Naive thymus-derived CD4-positive, alpha-beta T cell (primary cell): Measurements from ENCODE around the gene ST6GALNAC3. TPM values are rescaled to one million over a fixed set of nuclear protein-coding genes. Genes with fewer than 3 reads are reported as not detected.

ENCODE experiments used
- ATAC-seq: fragments of 150-1000 bp; cut with Tn5 transposase; 2 replicates; pipeline ENCODE4 v1.10.0; 2021; ENCODE audit warnings: mild to moderate bottlenecking, moderate library complexity
- CTCF ChIA-PET: fragments of 350-600 bp; sonication (Branson Sonifier 250); formaldehyde crosslinking; loops from one replicate; lab custom pipeline; 2021; ENCODE audit warnings: antibody characterized with exemption; lab: Charles Lee
- POLR2A ChIA-PET: fragments of 350-600 bp; sonication (Branson Sonifier 250); formaldehyde crosslinking; loops from one replicate; lab custom pipeline; 2021; ENCODE audit warnings: antibody characterized with exemption, inconsistent platforms; lab: Charles Lee
- DNase-seq, 9 donors: peaks; one replicate each; pipeline versions ENCODE4 v3.0.0 to v3.0.0-alpha.2; 2020 to 2022; ENCODE audit warnings: mixed read lengths in 1 of 9
- H3K27ac ChIP-seq: one replicate; pipeline ENCODE4 v1.7.0; 2013; ENCODE audit warnings: mild to moderate bottlenecking, low read depth, low read length, moderate library complexity
- H3K27me3 ChIP-seq, 2 donors: one replicate each; pipeline ENCODE4 v1.7.0; 2013; ENCODE audit warnings: low read length in 2 of 2, mild to moderate bottlenecking in 2 of 2, moderate library complexity in 2 of 2; ENCODE audit not compliant: control insufficient read depth in 2 of 2, insufficient read depth in 2 of 2
- H3K36me3 ChIP-seq, 3 experiments: 1 replicate in 2 of 3; 2 replicates in 1 of 3; pipeline ENCODE4 v1.7.0; 2013; ENCODE audit warnings: low read length in 3 of 3, mild to moderate bottlenecking in 3 of 3, moderate library complexity in 1 of 3; ENCODE audit not compliant: insufficient read depth in 3 of 3, control insufficient read depth in 2 of 3
- H3K4me1 ChIP-seq, 2 donors: one replicate each; pipeline ENCODE4 v1.7.0; 2013; ENCODE audit warnings: low read length in 2 of 2, mild to moderate bottlenecking in 2 of 2, moderate library complexity in 1 of 2; ENCODE audit not compliant: control insufficient read depth in 2 of 2, insufficient read depth in 2 of 2
- H3K4me3 ChIP-seq: 2 replicates; pipeline ENCODE4 v1.7.0; 2013; ENCODE audit warnings: mild to moderate bottlenecking, low read length
- H3K9me3 ChIP-seq, 3 experiments: 1 replicate in 2 of 3; 2 replicates in 1 of 3; pipeline ENCODE4 v1.7.0; 2013; ENCODE audit warnings: low read length in 3 of 3; ENCODE audit not compliant: control insufficient read depth in 2 of 3
- H3K27ac Mint-ChIP-seq, 9 donors: one replicate each; pipeline ENCODE4 v1.8.0; 2020 to 2022; ENCODE audit warnings: mixed read lengths in 9 of 9, mild to moderate bottlenecking in 8 of 9, moderate library complexity in 5 of 9, inconsistent platforms in 2 of 9
- H3K27me3 Mint-ChIP-seq, 5 donors: one replicate each; pipeline ENCODE4 v1.8.0; 2021 to 2022; ENCODE audit warnings: mixed read lengths in 5 of 5, mild to moderate bottlenecking in 1 of 5
- H3K36me3 Mint-ChIP-seq, 5 donors: one replicate each; pipeline ENCODE4 v1.8.0; 2020 to 2022; ENCODE audit warnings: mixed read lengths in 5 of 5, mild to moderate bottlenecking in 3 of 5, inconsistent platforms in 1 of 5
- H3K4me1 Mint-ChIP-seq, 7 donors: one replicate each; pipeline ENCODE4 v1.8.0; 2020 to 2022; ENCODE audit warnings: mixed read lengths in 7 of 7, mild to moderate bottlenecking in 3 of 7, inconsistent platforms in 1 of 7
- H3K4me3 Mint-ChIP-seq, 10 donors: one replicate each; pipeline ENCODE4 v1.8.0; 2020 to 2022; ENCODE audit warnings: mild to moderate bottlenecking in 10 of 10, mixed read lengths in 10 of 10, moderate library complexity in 6 of 10, inconsistent platforms in 2 of 10
- H3K9me3 Mint-ChIP-seq, 11 donors: one replicate each; pipeline ENCODE4 v1.8.0; 2020 to 2022; ENCODE audit warnings: mixed read lengths in 11 of 11, mild to moderate bottlenecking in 4 of 11, inconsistent platforms in 1 of 11, moderate library complexity in 1 of 11
- intact Hi-C, 2 donors: fragments of 100-400 bp; cut with micrococcal nuclease; formaldehyde crosslinking; loops; one replicate each; pipeline ENCODE4 v1.15.1; 2023
- polyA plus RNA-seq, 2 donors: library from polyadenylated mRNA; unstranded; fragments of 300-500 nt; fragmentation: Illumina TruSeq; gene quantifications; one replicate each; pipeline ENCODE4 v1.2.3, GENCODE V29; 2021
- total RNA-seq, 6 experiments: library from RNA in 5 of 6; stranded (reverse) in 5 of 6; gene quantifications; 1 replicate in 5 of 6; 2 replicates in 1 of 6; pipeline ENCODE4 v1.2.3 and lab custom pipeline; 2021 to 2026

ST6GALNAC3 gene
- total and polyA plus RNA-seq, 7 experiments from 2014 or later: 0.17 to 4.8 (median 2.1) TPM; not detected in 1

GRCh38 chr1:76571248-76571647 lies 496.7 kb downstream of the ST6GALNAC3 start:
- Histone ChIP-seq H3K9me3 (no peaks in the 10 kb centered on the region), H3K4me1 (no peaks in the 10 kb centered on the region), H3K4me3 (no peak overlapping the region), H3K27me3 (no peaks in the 10 kb centered on the region), H3K27ac (no peak overlapping the region), H3K36me3 (no peaks in the 10 kb centered on the region)
- Mint-ChIP-seq H3K4me1 (no peaks in the 10 kb centered on the region), H3K4me3 (no peak overlapping the region), H3K36me3 (peaks cover 0 to 4% (median 0%) of the 10 kb centered on the region in 5 donors), H3K27ac (no peak overlapping the region), H3K27me3 (peaks cover 0 to 10% (median 0%) of the 10 kb centered on the region in 5 donors), H3K9me3 (no peaks in the 10 kb centered on the region)
- POLR2A ChIA-PET: no interaction called here
- CTCF ChIA-PET: no interaction called here
- intact Hi-C loops: no loop called here
- no peak for ATAC-seq
- no peak for DNase-seq

- Mint-ChIP-seq H3K27ac (no peak overlapping the region), H3K4me3 (no peak overlapping the region), H3K27me3 (peaks cover 0 to 10% (median 0%) of the 10 kb centered on the region in 5 donors), H3K4me1 (no peaks in the 10 kb centered on the region), H3K36me3 (peaks cover 0 to 4% (median 0%) of the 10 kb centered on the region in 5 donors), H3K9me3 (no peaks in the 10 kb centered on the region)
- ATAC-seq (no peak), DNase-seq (no peak)
- intact Hi-C loops: no loop called here
- Histone ChIP-seq H3K9me3 (no peaks in the 10 kb centered on the region), H3K27me3 (no peaks in the 10 kb centered on the region), H3K36me3 (no peaks in the 10 kb centered on the region), H3K27ac (no peak overlapping the region), H3K4me1 (no peaks in the 10 kb centered on the region), H3K4me3 (no peak overlapping the region)
- ChIA-PET CTCF (no interaction called here), POLR2A (no interaction called here)
These were observed 497.7 kb downstream of the ST6GALNAC3 start for GRCh38 chr1:76572229-76572628.

GRCh38 chr1:76576876-76577524 lies 502.5 kb downstream of the ST6GALNAC3 start:
- Mint-ChIP-seq H3K27me3 (peaks cover 0 to 10% (median 0%) of the 10 kb centered on the region in 5 donors), H3K4me1 (no peaks in the 10 kb centered on the region), H3K4me3 (no peak overlapping the region), H3K36me3 (peaks cover 0 to 4% (median 0%) of the 10 kb centered on the region in 5 donors), H3K27ac (no peak overlapping the region), H3K9me3 (no peaks in the 10 kb centered on the region)
- CTCF ChIA-PET: no interaction called here
- Histone ChIP-seq H3K9me3 (no peaks in the 10 kb centered on the region), H3K4me1 (no peaks in the 10 kb centered on the region), H3K27ac (no peak overlapping the region), H3K27me3 (no peaks in the 10 kb centered on the region), H3K36me3 (no peaks in the 10 kb centered on the region), H3K4me3 (no peak overlapping the region)
- ATAC-seq (no peak), DNase-seq (no peak)
- POLR2A ChIA-PET: no interaction called here
- intact Hi-C loops: no loop called here

GRCh38 chr1:76577525-76578185 lies 503.1 kb downstream of the ST6GALNAC3 start:
- H3K36me3 ChIP-seq: no peaks in the 10 kb centered on the region
- intact Hi-C loops: no loop called here
- H3K4me1 Mint-ChIP-seq: no peaks in the 10 kb centered on the region
- ChIA-PET CTCF (no interaction called here), POLR2A (no interaction called here)
- H3K36me3 Mint-ChIP-seq: peaks cover 0 to 4% (median 0%) of the 10 kb centered on the region in 5 donors
- H3K9me3 ChIP-seq: no peaks in the 10 kb centered on the region
- H3K4me1 ChIP-seq: no peaks in the 10 kb centered on the region
- no peak overlapping the region for H3K27ac ChIP-seq
- no peak for ATAC-seq
- peaks cover 0 to 8% (median 0%) of the 10 kb centered on the region in 5 donors for H3K27me3 Mint-ChIP-seq
- no peaks in the 10 kb centered on the region for H3K9me3 Mint-ChIP-seq
- H3K27me3 ChIP-seq: no peaks in the 10 kb centered on the region
- no peak for DNase-seq
- no peak overlapping the region for H3K4me3 Mint-ChIP-seq
- H3K4me3 ChIP-seq: no peak overlapping the region
- H3K27ac Mint-ChIP-seq: no peak overlapping the region

GRCh38 chr1:76580206-76580605 lies 505.7 kb downstream of the ST6GALNAC3 start:
- H3K9me3 Mint-ChIP-seq: no peaks in the 10 kb centered on the region
- ATAC-seq (no peak), DNase-seq (no peak)
- H3K27ac Mint-ChIP-seq: no peak overlapping the region
- ChIA-PET POLR2A (no interaction called here), CTCF (interaction anchor here (1.0 kb wide), 1 partner anchor 9 kb away, joined by 3 read pairs; no protein-coding TSS in a partner anchor)
- no peak overlapping the region for H3K4me3 Mint-ChIP-seq
- no peaks in the 10 kb centered on the region for H3K4me1 Mint-ChIP-seq
- H3K4me3 ChIP-seq: no peak overlapping the region
- H3K9me3 ChIP-seq: no peaks in the 10 kb centered on the region
- intact Hi-C loops: no loop called here
- H3K27me3 Mint-ChIP-seq: peaks cover 0 to 4% (median 0%) of the 10 kb centered on the region in 5 donors
- no peaks in the 10 kb centered on the region for H3K36me3 ChIP-seq
- H3K27ac ChIP-seq: no peak overlapping the region
- no peaks in the 10 kb centered on the region for H3K27me3 ChIP-seq
- no peaks in the 10 kb centered on the region for H3K36me3 Mint-ChIP-seq
- H3K4me1 ChIP-seq: no peaks in the 10 kb centered on the region

- POLR2A ChIA-PET: no interaction called here
These were observed 507.2 kb downstream of the ST6GALNAC3 start for GRCh38 chr1:76581712-76582111.

More at GRCh38 chr1:76581712-76582111, 507.2 kb downstream of the ST6GALNAC3 start:
- no peak for DNase-seq
- Mint-ChIP-seq H3K4me1 (no peaks in the 10 kb centered on the region), H3K27me3 (no peaks in the 10 kb centered on the region), H3K9me3 (no peaks in the 10 kb centered on the region), H3K4me3 (no peak overlapping the region), H3K36me3 (no peaks in the 10 kb centered on the region), H3K27ac (no peak overlapping the region)
- Histone ChIP-seq H3K27ac (no peak overlapping the region), H3K36me3 (no peaks in the 10 kb centered on the region), H3K4me1 (no peaks in the 10 kb centered on the region), H3K9me3 (no peaks in the 10 kb centered on the region), H3K4me3 (no peak overlapping the region), H3K27me3 (no peaks in the 10 kb centered on the region)
- no peak for ATAC-seq
- CTCF ChIA-PET: no interaction called here
- intact Hi-C loops: no loop called here
